ENCODE results near the gene CSAD. TPM values are rescaled to one million over a fixed set of nuclear protein-coding genes. Genes with fewer than 3 reads are reported as not detected.

The CSAD gene
- total and polyA plus RNA-seq, 2 experiments from 2014 or later: 3.2 to 7.1 TPM

GRCh38 chr12:53225635-53226424 is 45.1 kb upstream of the CSAD start:
- H3K27ac Mint-ChIP-seq: no peak overlapping the region
- peak; percentile 3 for ATAC-seq

More at GRCh38 chr12:53225635-53226424, 45.1 kb upstream of the CSAD start:
- TF ChIP-seq REST (IDR thresholded peaks at IDR 0.05; ENCODE audit: unreplicated experiment) (no peak), EZH2phosphoT487 (IDR thresholded peaks at IDR 0.05; ENCODE audit: unreplicated experiment) (no peak), POLR2AphosphoS5 (IDR thresholded peaks at IDR 0.05; ENCODE audit: low read depth) (no peak), ZNF114 (CRISPR knock-in tag; IDR thresholded peaks at IDR 0.05) (no peak), NANOG (IDR thresholded peaks at IDR 0.05; ENCODE audit: borderline replicate concordance) (no peak), STAT1 (IDR thresholded peaks at IDR 0.05; ENCODE audit: unreplicated experiment) (no peak), ZNF331 (CRISPR knock-in tag; IDR thresholded peaks at IDR 0.05; ENCODE audit: low read depth) (no peak), JUNB (IDR thresholded peaks at IDR 0.05; ENCODE audit: unreplicated experiment) (no peak), CREB1 (CRISPR knock-in tag; IDR thresholded peaks at IDR 0.05; ENCODE audit: low read depth) (no peak), EZH2 (IDR thresholded peaks at IDR 0.05; ENCODE audit: low read depth, unreplicated experiment) (no peak), ZNF462 (CRISPR knock-in tag; IDR thresholded peaks at IDR 0.05) (no peak)
- TF ChIP-seq, protein P1, sequence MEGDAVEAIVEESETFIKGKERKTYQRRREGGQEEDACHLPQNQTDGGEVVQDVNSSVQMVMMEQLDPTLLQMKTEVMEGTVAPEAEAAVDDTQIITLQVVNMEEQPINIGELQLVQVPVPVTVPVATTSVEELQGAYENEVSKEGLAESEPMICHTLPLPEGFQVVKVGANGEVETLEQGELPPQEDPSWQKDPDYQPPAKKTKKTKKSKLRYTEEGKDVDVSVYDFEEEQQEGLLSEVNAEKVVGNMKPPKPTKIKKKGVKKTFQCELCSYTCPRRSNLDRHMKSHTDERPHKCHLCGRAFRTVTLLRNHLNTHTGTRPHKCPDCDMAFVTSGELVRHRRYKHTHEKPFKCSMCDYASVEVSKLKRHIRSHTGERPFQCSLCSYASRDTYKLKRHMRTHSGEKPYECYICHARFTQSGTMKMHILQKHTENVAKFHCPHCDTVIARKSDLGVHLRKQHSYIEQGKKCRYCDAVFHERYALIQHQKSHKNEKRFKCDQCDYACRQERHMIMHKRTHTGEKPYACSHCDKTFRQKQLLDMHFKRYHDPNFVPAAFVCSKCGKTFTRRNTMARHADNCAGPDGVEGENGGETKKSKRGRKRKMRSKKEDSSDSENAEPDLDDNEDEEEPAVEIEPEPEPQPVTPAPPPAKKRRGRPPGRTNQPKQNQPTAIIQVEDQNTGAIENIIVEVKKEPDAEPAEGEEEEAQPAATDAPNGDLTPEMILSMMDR (conservative IDR thresholded peaks at IDR 0.05; ENCODE audit: low read depth in 2 of 2): no peak
- TF ChIP-seq, protein P2, sequence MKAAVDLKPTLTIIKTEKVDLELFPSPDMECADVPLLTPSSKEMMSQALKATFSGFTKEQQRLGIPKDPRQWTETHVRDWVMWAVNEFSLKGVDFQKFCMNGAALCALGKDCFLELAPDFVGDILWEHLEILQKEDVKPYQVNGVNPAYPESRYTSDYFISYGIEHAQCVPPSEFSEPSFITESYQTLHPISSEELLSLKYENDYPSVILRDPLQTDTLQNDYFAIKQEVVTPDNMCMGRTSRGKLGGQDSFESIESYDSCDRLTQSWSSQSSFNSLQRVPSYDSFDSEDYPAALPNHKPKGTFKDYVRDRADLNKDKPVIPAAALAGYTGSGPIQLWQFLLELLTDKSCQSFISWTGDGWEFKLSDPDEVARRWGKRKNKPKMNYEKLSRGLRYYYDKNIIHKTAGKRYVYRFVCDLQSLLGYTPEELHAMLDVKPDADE (IDR thresholded peaks at IDR 0.05): no peak
- Histone ChIP-seq H4K20me1 (replicated peaks; ENCODE audit: insufficient read depth) (no peaks in the 10 kb centered on the region), H3K27ac (ENCODE audit: low read depth) (no peak overlapping the region), H2AFZ (no peak overlapping the region), H3K27me3 (ENCODE audit: insufficient read depth) (peaks cover 4% of the 10 kb centered on the region; the same call in 1 of the 2 replicates), H3K36me3 (ENCODE audit: insufficient read depth) (no peaks in the 10 kb centered on the region; the same call in 1 of the 2 replicates), H3K4me1 (ENCODE audit: insufficient read depth) (peaks cover 64% of the 10 kb centered on the region), H3K4me2 (peak overlapping the region; percentile 91), H3F3A (replicated peaks; ENCODE audit: low read depth) (peaks cover 21% of the 10 kb centered on the region), H3K9me2 (ENCODE audit: insufficient read depth) (no peaks in the 10 kb centered on the region), H3K79me2 (replicated peaks; ENCODE audit: insufficient read depth) (no peaks in the 10 kb centered on the region; the same call in 1 of the 2 replicates), H3K4me3 (no peak overlapping the region)
- H3K4me1 Mint-ChIP-seq: peaks cover 64% of the 10 kb centered on the region
- peaks cover 28% of the 10 kb centered on the region for H3K27me3 Mint-ChIP-seq (ENCODE audit: insufficient read depth, low read depth, poor library complexity)
- DNase-seq (ENCODE audit: low spot score): peak; percentile 50
- peak overlapping the region; percentile 32; the same call in 1 of the 3 replicates for H3K4me3 Mint-ChIP-seq
- H3K9me3 Mint-ChIP-seq: no peaks in the 10 kb centered on the region
- peaks cover 5% of the 10 kb centered on the region for H3K36me3 Mint-ChIP-seq (ENCODE audit: low read depth)
